CD1c-positive myeloid dendritic cell (primary cell): ENCODE measurements around the gene ERC2.
A peak's percentile ranks its signal among the peaks of the same experiment; 100 is the strongest.

Experiments
- DNase-seq: peaks from one replicate; pipeline ENCODE4 v3.0.0-alpha.2; 2016; ENCODE audit errors: extremely low spot score

Gene ERC2

GRCh38 chr3:55749036-55749435 lies 719.2 kb downstream of the ERC2 start:
- DNase-seq, result no peak

GRCh38 chr3:55746808-55747413 lies 721.4 kb downstream of the ERC2 start:
- peak; percentile 24 for DNase-seq

GRCh38 chr3:55742832-55743136 lies 725.5 kb downstream of the ERC2 start:
- no peak for DNase-seq

GRCh38 chr3:55742022-55742831 lies 726.0 kb downstream of the ERC2 start:
- no peak for DNase-seq

GRCh38 chr3:55737186-55737585 lies 731.1 kb downstream of the ERC2 start:
- DNase-seq, result no peak

- DNase-seq, result no peak
These were observed 732.3 kb downstream of the ERC2 start for GRCh38 chr3:55735976-55736375.

- no peak for DNase-seq
These were observed 736.5 kb downstream of the ERC2 start for GRCh38 chr3:55731741-55732140.

GRCh38 chr3:55729546-55729945 lies 738.7 kb downstream of the ERC2 start:
- DNase-seq, result no peak

- no peak for DNase-seq
These were observed 739.7 kb downstream of the ERC2 start for GRCh38 chr3:55728461-55729100.

GRCh38 chr3:55726501-55726775 lies 741.8 kb downstream of the ERC2 start:
- no peak for DNase-seq

- DNase-seq, result no peak
These were observed 742.4 kb downstream of the ERC2 start for GRCh38 chr3:55725681-55726500.

- no peak for DNase-seq
These were observed 743.4 kb downstream of the ERC2 start for GRCh38 chr3:55724821-55725220.

GRCh38 chr3:55724407-55724784 lies 743.9 kb downstream of the ERC2 start:
- no peak for DNase-seq

GRCh38 chr3:55723653-55724406 lies 744.4 kb downstream of the ERC2 start:
- no peak for DNase-seq

- peak; percentile 46 for DNase-seq
These were observed 746.4 kb downstream of the ERC2 start for GRCh38 chr3:55721716-55722484.

- DNase-seq, result peak; percentile 7
These were observed 747.7 kb downstream of the ERC2 start for GRCh38 chr3:55720614-55721013.

GRCh38 chr3:55719508-55719907 lies 748.8 kb downstream of the ERC2 start:
- no peak for DNase-seq

- no peak for DNase-seq
These were observed 749.3 kb downstream of the ERC2 start for GRCh38 chr3:55719006-55719405.

- no peak for DNase-seq
These were observed 749.7 kb downstream of the ERC2 start for GRCh38 chr3:55718521-55718921.

GRCh38 chr3:55718074-55718473 lies 750.2 kb downstream of the ERC2 start:
- no peak for DNase-seq

- DNase-seq, result no peak
These were observed 750.8 kb downstream of the ERC2 start for GRCh38 chr3:55717481-55717880.
